Measurements from ENCODE around the gene NPIPB8. TPM values are rescaled to one million over a fixed set of nuclear protein-coding genes. Genes with fewer than 3 reads are reported as not detected.
A peak's percentile ranks its signal among the peaks of the same experiment; 100 is the strongest.

The NPIPB8 gene
- total and polyA plus RNA-seq, 2 of the 13 experiments (the other 11 are each of a cell fraction or from before 2014, with no cell fraction given): 0.49 to 2.3 TPM

GRCh38 chr16:28596115-28596630, 41.7 kb upstream of the NPIPB8 start (continued):
- TF ChIP-seq KIAA2018 (CRISPR knock-in tag; IDR thresholded peaks at IDR 0.05; ENCODE audit: borderline replicate concordance) (no peak), SP140L (CRISPR knock-in tag; IDR thresholded peaks at IDR 0.05; ENCODE audit: borderline replicate concordance) (no peak), FOXK1 (CRISPR knock-in tag; IDR thresholded peaks at IDR 0.05; ENCODE audit: borderline replicate concordance, low read depth) (no peak), TCF7 (IDR thresholded peaks at IDR 0.05; ENCODE audit: low read depth) (no peak), ZNF562 (CRISPR knock-in tag; IDR thresholded peaks at IDR 0.05; ENCODE audit: borderline replicate concordance) (no peak), TRIM22 (IDR thresholded peaks at IDR 0.05) (no peak), SPEN (CRISPR knock-in tag; IDR thresholded peaks at IDR 0.05; ENCODE audit: low read depth) (peak; percentile 47; the same call in 1 of the 2 replicates), MNT (IDR thresholded peaks at IDR 0.05) (no peak), THAP7 (CRISPR knock-in tag; IDR thresholded peaks at IDR 0.05) (peak; percentile 81), ZNF768 (CRISPR knock-in tag; IDR thresholded peaks at IDR 0.05) (no peak; the same call in 1 of the 2 replicates), HBP1 (CRISPR knock-in tag; IDR thresholded peaks at IDR 0.05; ENCODE audit: low read depth) (no peak), TAF1 (CRISPR knock-in tag; IDR thresholded peaks at IDR 0.05) (no peak), MXI1 (IDR thresholded peaks at IDR 0.05; ENCODE audit: borderline replicate concordance, low read depth, low read length) (no peak), RFX1 (IDR thresholded peaks at IDR 0.05) (no peak)

Measured in HepG2 (cell line).